Activated CD4-positive, alpha-beta T cell treated with anti-CD3 and anti-CD28 coated beads, Interleukin-2, amount 10 ng/mL, durations not matched to agents 24 days and 14 days (primary cell): ENCODE results near the gene SEL1L3. TPM values are rescaled to one million over a fixed set of nuclear protein-coding genes. Genes with fewer than 3 reads are reported as not detected.

Experiments
- DNase-seq: peaks from one replicate; pipeline ENCODE4 v3.0.0; 2022
- H3K27ac Mint-ChIP-seq: one replicate; pipeline ENCODE4 v1.8.0; 2022; ENCODE audit warnings: mild to moderate bottlenecking, mixed read lengths
- H3K27me3 Mint-ChIP-seq: one replicate; pipeline ENCODE4 v1.8.0; 2022; ENCODE audit warnings: mixed read lengths
- H3K36me3 Mint-ChIP-seq: one replicate; pipeline ENCODE4 v1.8.0; 2022; ENCODE audit warnings: low read depth, mild to moderate bottlenecking, mixed read lengths
- H3K4me1 Mint-ChIP-seq: one replicate; pipeline ENCODE4 v1.8.0; 2021; ENCODE audit warnings: mixed read lengths
- H3K4me3 Mint-ChIP-seq: one replicate; pipeline ENCODE4 v1.8.0; 2022; ENCODE audit warnings: mild to moderate bottlenecking, moderate library complexity, mixed read lengths
- H3K9me3 Mint-ChIP-seq: one replicate; pipeline ENCODE4 v1.8.0; 2021; ENCODE audit warnings: mixed read lengths
- intact Hi-C: fragments of 100-400 bp; cut with micrococcal nuclease; formaldehyde crosslinking; loops from one replicate; pipeline ENCODE4 v1.15.1; 2023
- total RNA-seq: library from RNA; stranded (reverse); gene quantifications from 2 replicates; pipeline ENCODE4 v1.2.3, GENCODE V29; 2022

The SEL1L3 gene
- total RNA-seq, 1 donor from 2014 or later = 35.3 TPM

DNA sequence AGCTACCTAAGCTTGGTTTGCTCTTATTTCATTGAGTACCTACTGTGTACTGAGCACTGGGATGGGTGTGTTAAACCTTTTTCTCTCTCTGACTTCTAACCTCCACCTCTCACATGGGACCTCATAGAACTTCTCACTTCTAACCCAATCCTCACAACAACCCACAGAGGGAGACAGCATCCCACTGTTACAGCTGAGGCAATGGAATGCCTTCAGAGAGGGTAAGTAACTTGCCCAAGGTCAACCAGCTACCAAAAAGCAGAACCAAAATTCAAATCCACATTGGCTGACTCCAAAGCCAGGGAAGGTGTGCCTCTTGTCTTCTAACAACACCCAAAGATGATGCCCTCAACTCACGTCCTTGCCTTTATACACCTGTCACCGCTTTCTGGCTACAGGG lies 5.4 kb downstream of the SEL1L3 start:
- no peak for DNase-seq
- H3K9me3 Mint-ChIP-seq = no peaks in the 10 kb centered on the region
- peaks cover 2% of the 10 kb centered on the region for H3K27me3 Mint-ChIP-seq
- H3K36me3 Mint-ChIP-seq = peaks cover 18% of the 10 kb centered on the region
- peaks cover 60% of the 10 kb centered on the region for H3K4me1 Mint-ChIP-seq
- H3K4me3 Mint-ChIP-seq = no peak overlapping the region
- H3K27ac Mint-ChIP-seq = peak overlapping the region; percentile 1
- intact Hi-C loops = no loop called here

DNA sequence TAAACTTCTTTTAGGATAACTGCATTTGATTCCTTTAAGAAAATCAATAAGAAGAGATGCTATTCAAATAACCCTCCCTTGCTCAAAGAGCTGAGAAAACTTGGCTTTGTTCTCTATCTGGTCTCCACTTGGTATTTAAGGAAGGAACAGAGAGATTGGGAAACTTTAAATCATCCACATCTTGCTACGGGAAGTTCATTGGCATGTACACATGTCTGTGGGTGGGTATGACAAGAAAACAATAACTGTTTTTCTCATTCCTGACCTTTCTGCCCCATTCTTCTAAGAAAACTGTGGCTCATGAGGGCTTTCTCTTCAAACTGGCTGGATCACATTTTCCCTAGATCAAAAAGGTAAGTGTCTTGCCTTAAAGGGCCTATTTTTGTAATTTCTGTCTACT lies 6.0 kb downstream of the SEL1L3 start:
- intact Hi-C loops = no loop called here
- H3K4me3 Mint-ChIP-seq = no peak overlapping the region
- no peaks in the 10 kb centered on the region for H3K27me3 Mint-ChIP-seq
- H3K27ac Mint-ChIP-seq = peak overlapping the region; percentile 14
- H3K4me1 Mint-ChIP-seq = peaks cover 61% of the 10 kb centered on the region
- peaks cover 15% of the 10 kb centered on the region for H3K36me3 Mint-ChIP-seq
- no peaks in the 10 kb centered on the region for H3K9me3 Mint-ChIP-seq
- no peak for DNase-seq

DNA sequence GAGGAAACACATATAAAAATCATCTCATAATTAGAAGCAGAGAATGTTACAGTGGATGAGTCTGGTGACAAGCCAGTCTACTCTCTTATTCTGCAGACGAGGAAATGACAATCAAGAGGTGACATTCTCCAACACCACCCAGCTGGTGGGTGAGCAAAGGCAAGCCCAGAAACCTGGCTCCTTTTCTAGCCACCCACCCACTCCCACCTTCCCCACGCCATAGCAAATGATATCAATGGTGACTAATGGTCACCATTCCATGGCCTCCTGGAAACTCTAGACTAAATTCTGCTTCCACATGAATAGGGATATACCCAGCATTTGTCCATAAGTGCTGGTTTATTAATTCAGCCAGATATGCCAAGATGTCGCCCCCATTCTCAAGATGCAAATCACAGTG lies 10.7 kb downstream of the SEL1L3 start:
- Mint-ChIP-seq H3K27ac (no peak overlapping the region), H3K4me1 (peaks cover 51% of the 10 kb centered on the region), H3K36me3 (peaks cover 21% of the 10 kb centered on the region), H3K27me3 (no peaks in the 10 kb centered on the region), H3K4me3 (no peak overlapping the region), H3K9me3 (no peaks in the 10 kb centered on the region)
- intact Hi-C loops = no loop called here
- no peak for DNase-seq

GRCh38 chr4:25847329-25847728 lies 15.5 kb downstream of the SEL1L3 start:
- Mint-ChIP-seq H3K36me3 (peaks cover 41% of the 10 kb centered on the region), H3K4me1 (peaks cover 54% of the 10 kb centered on the region), H3K27me3 (no peaks in the 10 kb centered on the region), H3K27ac (peak overlapping the region; percentile 18), H3K4me3 (no peak overlapping the region), H3K9me3 (no peaks in the 10 kb centered on the region)
- no peak for DNase-seq
- intact Hi-C loops = no loop called here

- Mint-ChIP-seq H3K27me3 (no peaks in the 10 kb centered on the region), H3K4me3 (no peak overlapping the region), H3K36me3 (peaks cover 39% of the 10 kb centered on the region), H3K4me1 (peaks cover 52% of the 10 kb centered on the region), H3K9me3 (no peaks in the 10 kb centered on the region), H3K27ac (peak overlapping the region; percentile 17)
- intact Hi-C loops = loop anchor here (2.0 kb wide), 1 partner anchor 13 kb away; no protein-coding TSS in a partner anchor
- no peak for DNase-seq
These were observed 16.7 kb downstream of the SEL1L3 start for GRCh38 chr4:25845841-25846653.

DNA sequence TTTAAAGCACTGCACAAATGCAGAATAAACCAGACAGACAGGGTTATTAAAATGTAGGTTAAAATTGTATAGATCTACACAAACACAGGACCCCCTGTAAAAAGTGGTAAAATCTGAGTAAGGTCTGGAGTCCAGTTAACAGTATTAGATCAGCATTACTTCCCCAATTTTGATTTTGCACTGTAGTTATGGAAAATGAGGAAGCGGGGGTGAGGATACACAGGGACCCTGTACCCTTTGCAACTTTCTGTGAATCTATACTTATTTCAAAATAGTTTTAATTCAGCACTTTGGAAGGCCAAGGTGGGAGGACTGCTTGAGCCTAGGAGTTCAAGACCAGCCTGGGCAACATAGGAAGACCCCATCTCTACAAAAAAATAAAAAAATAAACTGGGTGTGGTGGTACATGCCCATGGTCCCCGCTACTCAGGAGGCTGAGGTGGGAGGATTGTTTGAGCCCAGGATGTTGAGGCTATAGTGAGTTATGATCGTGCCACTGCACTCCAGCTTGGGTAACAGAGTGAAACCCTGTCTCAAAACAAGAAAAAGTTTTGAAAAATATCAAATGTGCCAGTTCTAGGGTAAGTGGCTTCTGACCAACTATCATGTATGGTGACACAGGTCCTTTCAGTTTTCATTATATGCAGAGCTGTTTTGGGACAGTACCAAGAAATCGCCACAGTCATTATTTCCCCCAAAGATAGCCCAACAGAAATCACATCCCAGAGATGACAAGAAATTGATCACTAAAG lies 17.7 kb downstream of the SEL1L3 start:
- Mint-ChIP-seq H3K4me1 (peaks cover 52% of the 10 kb centered on the region), H3K27me3 (no peaks in the 10 kb centered on the region), H3K9me3 (no peaks in the 10 kb centered on the region), H3K27ac (no peak overlapping the region), H3K4me3 (no peak overlapping the region), H3K36me3 (peaks cover 39% of the 10 kb centered on the region)
- intact Hi-C loops = loop anchor here (2.0 kb wide), 1 partner anchor 14 kb away; no protein-coding TSS in a partner anchor
- DNase-seq = no peak

- Mint-ChIP-seq H3K27me3 (no peaks in the 10 kb centered on the region), H3K27ac (peak overlapping the region; percentile 64), H3K4me1 (peaks cover 48% of the 10 kb centered on the region), H3K36me3 (peaks cover 37% of the 10 kb centered on the region), H3K4me3 (peak overlapping the region; percentile 70), H3K9me3 (no peaks in the 10 kb centered on the region)
- intact Hi-C loops = loop anchor here (2.0 kb wide), 1 partner anchor 15 kb away; no protein-coding TSS in a partner anchor
- DNase-seq = peak; percentile 72
These were observed 19.3 kb downstream of the SEL1L3 start for GRCh38 chr4:25843340-25844097.

GRCh38 chr4:25842229-25842845 lies 20.5 kb downstream of the SEL1L3 start:
- peaks cover 30% of the 10 kb centered on the region for H3K36me3 Mint-ChIP-seq
- peak overlapping the region; percentile 47 for H3K4me3 Mint-ChIP-seq
- peak; percentile 81 for DNase-seq
- H3K27ac Mint-ChIP-seq = peak overlapping the region; percentile 64
- H3K9me3 Mint-ChIP-seq = no peaks in the 10 kb centered on the region
- no peaks in the 10 kb centered on the region for H3K27me3 Mint-ChIP-seq
- peaks cover 40% of the 10 kb centered on the region for H3K4me1 Mint-ChIP-seq
- intact Hi-C loops = no loop called here

GRCh38 chr4:25839687-25840086 lies 23.1 kb downstream of the SEL1L3 start:
- no peaks in the 10 kb centered on the region for H3K9me3 Mint-ChIP-seq
- H3K4me3 Mint-ChIP-seq = no peak overlapping the region
- no peak for DNase-seq
- H3K36me3 Mint-ChIP-seq = peaks cover 26% of the 10 kb centered on the region
- H3K27me3 Mint-ChIP-seq = no peaks in the 10 kb centered on the region
- peaks cover 31% of the 10 kb centered on the region for H3K4me1 Mint-ChIP-seq
- intact Hi-C loops = no loop called here
- no peak overlapping the region for H3K27ac Mint-ChIP-seq

DNA sequence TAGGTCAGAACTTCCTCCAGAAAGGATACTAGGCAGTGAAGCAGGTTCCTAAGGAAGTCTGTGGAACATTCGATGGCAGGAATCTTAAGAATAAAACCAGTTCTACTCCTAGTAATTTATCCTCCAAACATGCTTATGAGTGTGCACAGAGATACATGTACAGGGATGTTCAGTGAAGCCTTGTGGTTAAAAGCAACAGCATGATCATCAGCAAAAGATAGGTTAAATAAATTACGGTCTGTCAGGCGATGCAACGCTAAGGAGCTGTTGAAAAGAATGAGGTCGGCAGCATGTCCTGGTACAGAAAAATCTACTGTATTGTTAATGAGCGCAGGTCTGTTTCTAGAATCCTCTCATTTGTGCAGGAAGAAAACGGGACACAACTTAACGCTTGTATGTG lies 23.6 kb downstream of the SEL1L3 start:
- H3K36me3 Mint-ChIP-seq = peaks cover 28% of the 10 kb centered on the region
- intact Hi-C loops = no loop called here
- no peak overlapping the region for H3K4me3 Mint-ChIP-seq
- no peak overlapping the region for H3K27ac Mint-ChIP-seq
- DNase-seq = no peak
- H3K4me1 Mint-ChIP-seq = peaks cover 28% of the 10 kb centered on the region
- no peaks in the 10 kb centered on the region for H3K9me3 Mint-ChIP-seq
- no peaks in the 10 kb centered on the region for H3K27me3 Mint-ChIP-seq

DNA sequence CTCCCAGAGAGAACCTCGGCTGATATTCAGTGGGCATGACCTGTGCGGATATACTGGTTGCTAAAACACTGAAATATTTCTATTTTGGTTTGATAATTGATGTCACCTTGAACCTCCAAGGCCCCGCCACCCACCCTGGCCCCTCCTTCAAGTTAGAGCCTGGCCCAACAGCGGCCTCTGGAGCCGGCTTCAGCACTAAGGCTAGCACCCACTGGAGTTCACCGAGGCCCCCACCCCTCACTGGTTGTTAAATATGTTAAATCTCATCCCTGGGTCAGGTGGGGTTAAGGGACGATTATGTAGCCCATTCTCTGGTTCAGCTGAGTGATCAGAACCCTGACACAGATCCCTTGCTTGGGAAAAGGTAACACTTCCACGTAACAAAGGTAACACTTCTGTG lies 24.3 kb downstream of the SEL1L3 start:
- Mint-ChIP-seq H3K27me3 (no peaks in the 10 kb centered on the region), H3K36me3 (peaks cover 27% of the 10 kb centered on the region), H3K4me3 (no peak overlapping the region), H3K9me3 (no peaks in the 10 kb centered on the region), H3K4me1 (peaks cover 21% of the 10 kb centered on the region), H3K27ac (no peak overlapping the region)
- DNase-seq = no peak
- intact Hi-C loops = no loop called here

GRCh38 chr4:25837107-25837506 lies 25.7 kb downstream of the SEL1L3 start:
- DNase-seq = no peak
- no peak overlapping the region for H3K27ac Mint-ChIP-seq
- no peaks in the 10 kb centered on the region for H3K27me3 Mint-ChIP-seq
- peaks cover 29% of the 10 kb centered on the region for H3K36me3 Mint-ChIP-seq
- H3K9me3 Mint-ChIP-seq = no peaks in the 10 kb centered on the region
- intact Hi-C loops = no loop called here
- no peak overlapping the region for H3K4me3 Mint-ChIP-seq
- peaks cover 7% of the 10 kb centered on the region for H3K4me1 Mint-ChIP-seq

GRCh38 chr4:25835384-25835783 lies 27.4 kb downstream of the SEL1L3 start:
- H3K27me3 Mint-ChIP-seq = no peaks in the 10 kb centered on the region
- intact Hi-C loops = no loop called here
- H3K27ac Mint-ChIP-seq = no peak overlapping the region
- no peak for DNase-seq
- H3K4me1 Mint-ChIP-seq = peaks cover 1% of the 10 kb centered on the region
- no peaks in the 10 kb centered on the region for H3K9me3 Mint-ChIP-seq
- no peak overlapping the region for H3K4me3 Mint-ChIP-seq
- H3K36me3 Mint-ChIP-seq = peaks cover 30% of the 10 kb centered on the region
